GM19099 (cell line): ENCODE data around the gene CENPC.

ENCODE experiments used
- POLR2A ChIP-seq: IDR thresholded peaks from 3 replicates; pipeline ENCODE4 v1.6.1; 2011; ENCODE audit warnings: low read depth; ENCODE audit not compliant: insufficient read length; ENCODE audit errors: extremely low read depth

The CENPC gene

DNA sequence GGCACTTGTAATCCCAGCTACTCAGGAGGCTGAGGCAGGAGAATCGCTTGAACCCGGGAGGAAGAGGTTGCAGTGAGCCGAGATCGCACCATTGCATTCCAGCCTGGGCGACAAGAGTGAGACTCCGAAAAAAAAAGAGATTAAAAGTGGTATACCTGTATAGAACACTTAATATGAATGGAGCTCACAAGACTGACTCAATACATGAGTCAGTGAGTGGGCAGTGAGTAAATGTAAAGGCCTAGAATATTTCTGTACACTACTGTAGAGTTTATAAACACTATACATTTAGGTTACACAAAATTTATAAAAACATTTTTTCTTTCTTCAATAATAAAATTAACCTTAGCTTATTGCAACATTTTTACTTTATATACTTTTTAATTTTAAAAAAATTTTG lies 93.8 kb downstream of the CENPC start:
- no peak for TF ChIP-seq POLR2A

DNA sequence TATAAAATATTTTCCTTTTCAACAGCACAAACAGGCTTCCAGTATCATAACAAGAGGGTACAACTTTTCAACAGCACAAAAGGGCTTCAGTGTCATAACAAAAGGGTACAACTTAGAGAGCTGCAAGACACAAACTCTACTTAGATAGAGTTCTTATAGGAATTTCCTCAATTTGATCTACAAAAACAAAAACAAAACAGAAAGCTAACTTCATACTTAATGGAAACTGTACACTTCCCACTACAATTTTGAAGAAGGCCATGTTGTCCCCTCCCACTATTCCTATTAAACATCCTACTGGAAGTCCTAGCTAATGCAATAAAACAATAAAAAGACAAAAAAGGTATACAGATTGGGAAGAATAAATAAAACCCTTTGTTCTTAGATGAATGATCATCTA lies 96.7 kb downstream of the CENPC start:
- TF ChIP-seq POLR2A: no peak

DNA sequence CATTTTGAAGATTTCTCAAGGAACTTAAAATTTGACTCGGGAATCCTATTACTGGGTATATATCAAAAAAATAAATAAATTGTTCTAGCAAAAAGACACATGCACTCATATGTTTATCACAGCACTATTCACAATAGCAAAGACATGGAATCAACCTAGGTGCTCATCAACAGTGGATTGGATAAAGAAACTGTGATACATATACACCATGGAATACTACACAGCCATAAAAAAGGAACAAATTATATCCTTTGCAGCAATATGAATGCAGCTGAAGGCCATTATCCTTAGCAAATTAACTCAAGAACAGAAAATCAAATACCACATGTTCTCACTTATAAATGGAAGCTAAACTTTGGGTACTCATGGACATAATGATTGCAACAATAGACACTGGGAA lies 97.4 kb downstream of the CENPC start:
- TF ChIP-seq POLR2A: no peak

DNA sequence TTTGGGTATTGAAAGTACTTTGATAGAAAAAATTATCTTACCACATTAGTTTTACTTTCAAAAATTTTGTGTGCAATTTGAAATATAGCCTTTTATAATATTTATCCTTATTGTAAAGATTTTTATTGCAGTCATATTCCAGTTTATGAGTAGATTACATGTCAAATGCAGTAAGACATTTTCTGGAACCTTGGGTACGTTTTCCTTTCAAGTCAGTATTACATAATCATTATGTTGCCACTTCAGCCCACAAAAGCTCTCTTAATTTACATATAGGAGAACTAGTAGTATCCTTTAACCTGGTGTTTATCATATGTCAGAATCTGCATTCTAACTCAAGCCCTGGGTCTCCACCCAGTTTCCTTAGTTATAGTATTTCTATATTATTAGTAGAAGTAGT lies 98.5 kb downstream of the CENPC start:
- no peak for TF ChIP-seq POLR2A

DNA sequence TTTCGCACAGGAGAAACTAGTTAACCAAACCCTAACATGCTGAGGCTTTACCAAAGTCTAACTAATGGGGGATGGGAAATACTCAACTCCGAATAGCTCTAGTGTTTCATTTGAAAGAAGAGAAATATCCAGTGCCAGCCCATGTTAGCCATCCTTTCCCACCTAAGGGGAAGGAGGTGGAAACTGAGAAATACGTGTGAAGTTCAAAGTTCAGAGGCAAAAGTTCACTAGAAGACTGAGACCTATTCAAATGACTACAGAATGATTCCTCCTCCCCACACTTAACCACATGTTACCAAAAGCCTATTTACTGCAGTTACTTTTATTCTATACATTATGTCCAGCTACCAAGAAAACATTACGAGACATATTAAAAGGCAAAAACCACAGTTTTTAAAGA lies 106.3 kb downstream of the CENPC start:
- TF ChIP-seq POLR2A: no peak

DNA sequence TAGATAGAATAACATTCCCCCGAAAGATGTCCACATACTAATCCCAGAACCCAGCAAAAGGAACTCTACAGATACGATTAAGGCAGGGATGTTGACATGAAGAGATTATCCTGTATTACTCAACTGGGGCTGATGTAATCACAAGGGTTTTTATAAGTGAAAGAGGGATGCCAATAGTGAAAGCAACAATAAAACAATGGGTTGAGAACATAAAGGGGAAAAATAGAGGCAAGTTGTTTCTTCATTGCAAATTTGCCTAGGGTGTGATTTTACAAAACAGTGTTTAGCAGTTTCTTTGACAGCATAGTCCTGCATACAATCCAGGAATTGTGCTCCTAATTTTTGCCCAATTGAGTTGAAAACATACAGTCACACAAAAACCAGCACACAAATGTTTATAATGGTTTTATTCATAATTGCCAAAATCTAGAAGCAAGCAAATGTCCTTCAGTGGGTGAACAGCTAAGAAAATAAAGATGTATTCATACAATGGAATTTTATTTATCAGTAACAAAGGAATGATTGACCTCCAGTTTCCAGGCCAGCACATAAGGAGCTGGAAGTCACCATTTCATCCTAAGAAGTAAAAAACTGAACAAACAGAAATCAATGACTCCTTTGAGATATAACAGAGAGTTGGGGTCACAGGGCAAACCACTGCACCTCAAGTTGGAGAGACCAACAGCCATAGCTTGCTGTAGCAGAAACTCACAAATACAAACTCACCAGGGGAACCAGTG lies 107.2 kb downstream of the CENPC start:
- TF ChIP-seq POLR2A: no peak

DNA sequence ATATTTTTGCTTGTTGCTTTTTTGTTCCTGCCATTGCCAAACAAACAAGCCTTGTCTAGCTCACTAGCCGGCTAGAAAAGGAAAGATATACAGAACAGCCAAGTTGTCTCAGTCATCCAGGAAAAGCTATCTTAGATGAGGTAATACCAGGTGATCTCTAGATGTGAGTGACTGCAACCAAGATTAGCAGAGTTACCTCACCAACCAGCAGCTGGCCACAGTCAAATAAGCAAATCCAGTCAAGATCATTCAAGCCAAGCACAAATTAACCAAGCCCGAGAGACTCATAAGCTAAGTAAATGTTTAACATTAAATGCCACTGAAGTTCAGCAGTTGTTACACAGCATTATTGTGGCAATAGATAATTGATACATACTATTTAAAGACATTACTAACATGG lies 108.6 kb downstream of the CENPC start:
- TF ChIP-seq POLR2A: no peak

DNA sequence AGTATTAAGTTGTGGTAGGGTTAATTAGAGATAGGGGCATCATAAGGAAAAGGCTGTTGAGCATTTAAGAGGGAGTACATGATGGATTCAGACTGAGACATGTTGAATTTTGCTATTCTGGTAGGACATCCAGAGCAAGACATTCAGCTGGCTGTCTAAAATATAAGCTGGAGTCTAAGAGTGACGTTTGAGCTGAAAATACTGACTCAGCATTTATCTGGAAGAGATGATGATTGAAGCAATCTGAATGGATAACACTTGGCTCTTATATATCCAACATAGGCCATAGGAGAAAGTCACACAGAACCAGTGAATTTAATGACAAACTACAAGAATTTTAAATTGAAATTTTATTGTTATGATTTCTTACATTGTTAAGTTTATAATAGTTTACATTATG lies 114.3 kb downstream of the CENPC start:
- no peak for TF ChIP-seq POLR2A

DNA sequence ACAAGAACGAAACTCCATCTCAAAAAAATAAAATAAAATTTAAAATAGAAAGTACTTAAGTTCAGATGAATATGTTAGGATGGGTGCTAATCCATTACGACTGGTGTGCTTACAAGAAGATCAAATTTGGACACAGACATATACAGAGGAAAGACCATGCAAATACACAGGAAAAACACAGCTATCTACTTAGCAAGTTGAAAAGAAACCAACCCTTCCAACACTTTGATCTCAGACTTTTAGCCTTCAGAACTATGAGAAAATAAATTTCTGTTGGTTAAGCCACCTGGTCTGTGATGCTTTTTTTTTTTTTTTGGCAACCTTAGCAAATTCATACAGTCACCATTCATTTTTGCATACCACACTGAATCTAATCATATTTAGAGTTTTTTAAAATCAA lies 116.5 kb downstream of the CENPC start:
- no peak for TF ChIP-seq POLR2A
